WTC11 (cell line): ENCODE data around the gene SDF4. TPM values are rescaled to one million over a fixed set of nuclear protein-coding genes. Genes with fewer than 3 reads are reported as not detected.

ENCODE experiments used
- ATAC-seq: fragments of 200-7000 bp; cut with Tn5 transposase; 2 replicates; pipeline ENCODE4 v1.10.0; 2021; ENCODE audit warnings: mild to moderate bottlenecking, moderate library complexity
- CTCF ChIA-PET: fragments of 300-600 bp; sonication (Branson Sonifier 250); formaldehyde crosslinking; loops from one replicate; lab custom pipeline; 2021; ENCODE audit warnings: antibody characterized with exemption; lab: Charles Lee
- POLR2A ChIA-PET: fragments of 350-600 bp; sonication (Branson Sonifier 250); formaldehyde crosslinking; loops from one replicate; lab custom pipeline; 2021; ENCODE audit warnings: antibody characterized with exemption; lab: Charles Lee
- DNase-seq: peaks from one replicate; pipeline ENCODE4 v3.0.0; 2021; ENCODE audit warnings: low spot score
- H3K27ac Mint-ChIP-seq: 2 replicates; pipeline ENCODE4 v1.8.0; 2021; ENCODE audit warnings: mixed read lengths
- H3K27me3 Mint-ChIP-seq: 2 replicates; pipeline ENCODE4 v1.8.0; 2021; ENCODE audit warnings: low read depth, mild to moderate bottlenecking, moderate library complexity, mixed read lengths
- H3K36me3 Mint-ChIP-seq: 2 replicates; pipeline ENCODE4 v1.8.0; 2021; ENCODE audit warnings: mixed read lengths
- H3K4me1 Mint-ChIP-seq: 2 replicates; pipeline ENCODE4 v1.8.0; 2022; ENCODE audit warnings: mixed read lengths
- H3K4me3 Mint-ChIP-seq: 2 replicates; pipeline ENCODE4 v1.8.0; 2021; ENCODE audit warnings: mild to moderate bottlenecking, moderate library complexity, mixed read lengths
- H3K9me3 Mint-ChIP-seq: 2 replicates; pipeline ENCODE4 v1.8.0; 2021; ENCODE audit warnings: mixed read lengths
- AFF4 ChIP-seq: sonication (generic); formaldehyde crosslinking; IDR thresholded peaks from 2 replicates; pipeline ENCODE4 v1.8.1; 2023; ENCODE audit warnings: mild to moderate bottlenecking, missing genetic modification reagents, borderline replicate concordance
- AR ChIP-seq: fragments of 250-450 bp; sonication (Bioruptor Pico); IDR thresholded peaks from 2 replicates; pipeline ENCODE4 v1.9.0; 2021; ENCODE audit warnings: mild to moderate bottlenecking
- ATF3 ChIP-seq: sonication (generic); formaldehyde crosslinking; conservative IDR thresholded peaks from 2 replicates; pipeline ENCODE4 v1.8.1; 2022; ENCODE audit warnings: mild to moderate bottlenecking, missing genetic modification reagents
- CREM ChIP-seq: sonication (generic); formaldehyde crosslinking; IDR thresholded peaks from 2 replicates; pipeline ENCODE4 v1.8.1; 2022; ENCODE audit warnings: mild to moderate bottlenecking, missing genetic modification reagents, moderate library complexity
- CTCF ChIP-seq: fragments of 200-600 bp; IDR thresholded peaks from 2 replicates; pipeline ENCODE4 v1.8.0; 2022; ENCODE audit warnings: antibody characterized with exemption
- ERG ChIP-seq: fragments of 250-450 bp; sonication (Bioruptor Pico); IDR thresholded peaks from 2 replicates; pipeline ENCODE4 v1.8.0; 2021; ENCODE audit warnings: mild to moderate bottlenecking
- FOXK1 ChIP-seq: sonication (generic); formaldehyde crosslinking; IDR thresholded peaks from 2 replicates; pipeline ENCODE4 v1.8.0; 2022; ENCODE audit warnings: mild to moderate bottlenecking, moderate library complexity, missing genetic modification reagents
- IRF1 ChIP-seq: sonication (generic); formaldehyde crosslinking; IDR thresholded peaks from 2 replicates; pipeline ENCODE4 v1.8.0; 2023; ENCODE audit warnings: missing genetic modification reagents
- MAX ChIP-seq: sonication (generic); formaldehyde crosslinking; IDR thresholded peaks from 2 replicates; pipeline ENCODE4 v1.8.0; 2022; ENCODE audit warnings: mild to moderate bottlenecking, missing genetic modification reagents
- MLX ChIP-seq: sonication (generic); formaldehyde crosslinking; IDR thresholded peaks from 2 replicates; pipeline ENCODE4 v1.8.1; 2023; ENCODE audit warnings: mild to moderate bottlenecking, missing genetic modification reagents, moderate library complexity
- NR1H2 ChIP-seq: sonication (generic); formaldehyde crosslinking; IDR thresholded peaks from 2 replicates; pipeline ENCODE4 v1.9.0; 2021; ENCODE audit warnings: mild to moderate bottlenecking, moderate library complexity, missing genetic modification reagents
- PRDM15 ChIP-seq: sonication (generic); formaldehyde crosslinking; IDR thresholded peaks from 2 replicates; pipeline ENCODE4 v1.8.0; 2022; ENCODE audit warnings: missing genetic modification reagents
- ZNF416 ChIP-seq: fragments of 250-450 bp; sonication (Bioruptor Pico); IDR thresholded peaks from 2 replicates; pipeline ENCODE4 v1.9.0; 2021; ENCODE audit warnings: mild to moderate bottlenecking, inconsistent platforms
- ZNF512 ChIP-seq: sonication (generic); formaldehyde crosslinking; IDR thresholded peaks from 2 replicates; pipeline ENCODE4 v1.8.1; 2022; ENCODE audit warnings: missing genetic modification reagents, borderline replicate concordance
- total RNA-seq: library from RNA; stranded (reverse); gene quantifications from 3 replicates; pipeline ENCODE4 v1.2.3, GENCODE V29; 2021

The SDF4 gene
- total RNA-seq, 1 experiment from 2014 or later, result 101 TPM

- TF ChIP-seq AFF4 (CRISPR knock-in tag) (no peak), CREM (CRISPR knock-in tag) (no peak), PRDM15 (no peak), AR (CRISPR knock-in tag) (no peak), ZNF416 (CRISPR knock-in tag) (no peak), ATF3 (CRISPR knock-in tag) (no peak), ZNF512 (CRISPR knock-in tag) (no peak), FOXK1 (CRISPR knock-in tag) (no peak)
Measured at GRCh38 chr1:1212780-1213344, 18.9 kb downstream of the SDF4 start (continued).

GRCh38 chr1:1211541-1212441 is 20.0 kb downstream of the SDF4 start:
- no peak for ATAC-seq
- H3K4me1 Mint-ChIP-seq, result no peaks in the 10 kb centered on the region
- H3K27me3 Mint-ChIP-seq, result peaks cover 1% of the 10 kb centered on the region
- ChIA-PET CTCF (interaction anchor here (0.6 kb wide), 1 partner anchor 18 kb away, joined by 3 read pairs; no protein-coding TSS in a partner anchor), POLR2A (no interaction called here)
- no peak for DNase-seq
- H3K4me3 Mint-ChIP-seq, result no peak overlapping the region
- no peaks in the 10 kb centered on the region for H3K9me3 Mint-ChIP-seq
- H3K36me3 Mint-ChIP-seq, result no peaks in the 10 kb centered on the region
- H3K27ac Mint-ChIP-seq, result no peak overlapping the region
- TF ChIP-seq NR1H2 (CRISPR knock-in tag) (no peak), MLX (CRISPR knock-in tag) (no peak), MAX (CRISPR knock-in tag) (no peak), CTCF (no peak), FOXK1 (CRISPR knock-in tag) (no peak), IRF1 (CRISPR knock-in tag) (no peak), ERG (CRISPR knock-in tag) (no peak)
